PC-3 (cell line): Measurements from ENCODE around the gene ATP2A1.

Source experiments
- EZH2 ChIP-seq: fragments of 300-600 bp; sonication (generic); IDR thresholded peaks from one replicate; pipeline ENCODE4 v1.6.1; 2017; ENCODE audit warnings: antibody characterized with exemption, mild to moderate bottlenecking, low read length; ENCODE audit not compliant: unreplicated experiment
- TF ChIP-seq, protein P1 (sequence below): fragments of 300-600 bp; sonication (generic); conservative IDR thresholded peaks from 2 replicates; pipeline ENCODE4 v1.5.1; 2017; ENCODE audit warnings: antibody characterized with exemption, low read depth, mild to moderate bottlenecking, low read length

DNA sequence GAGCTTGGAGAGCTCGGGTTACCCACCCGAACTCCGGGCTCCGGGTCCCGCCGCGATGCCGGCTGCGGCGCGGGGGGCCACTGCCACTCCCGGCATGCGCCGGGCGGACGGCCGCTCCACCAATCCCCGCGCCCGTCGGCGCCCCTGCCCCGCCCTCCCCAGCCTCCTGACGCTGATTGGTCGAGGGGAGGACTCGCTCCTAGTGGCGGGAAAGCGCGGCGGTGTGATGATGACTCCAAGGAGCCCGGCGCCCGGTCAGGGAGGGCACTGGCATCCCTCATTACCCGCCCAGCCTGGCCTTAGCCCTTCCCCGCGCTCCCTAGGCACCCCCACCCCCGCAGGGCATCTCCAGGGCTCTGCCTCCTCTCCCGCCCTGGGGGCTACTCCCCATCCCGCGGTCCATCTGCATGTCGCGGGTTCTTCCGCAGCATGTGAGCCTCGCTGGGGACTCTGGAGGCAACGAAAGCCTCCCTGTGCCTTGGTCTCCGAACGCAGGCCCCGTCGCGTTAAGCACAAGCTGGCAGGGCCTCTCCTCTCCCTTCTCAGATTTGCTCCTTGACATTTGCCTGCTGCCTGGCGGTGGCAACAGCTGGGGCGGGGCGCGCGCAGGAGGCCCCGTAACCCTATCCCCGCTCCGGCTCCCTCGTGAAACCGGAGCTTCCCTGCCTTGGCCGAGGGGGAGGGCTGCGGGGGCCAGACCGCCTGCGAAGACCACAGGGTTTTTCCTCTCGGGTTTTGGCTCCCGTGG, 1.7 kb downstream of the ATP2A1 start:
- TF ChIP-seq, protein P1, sequence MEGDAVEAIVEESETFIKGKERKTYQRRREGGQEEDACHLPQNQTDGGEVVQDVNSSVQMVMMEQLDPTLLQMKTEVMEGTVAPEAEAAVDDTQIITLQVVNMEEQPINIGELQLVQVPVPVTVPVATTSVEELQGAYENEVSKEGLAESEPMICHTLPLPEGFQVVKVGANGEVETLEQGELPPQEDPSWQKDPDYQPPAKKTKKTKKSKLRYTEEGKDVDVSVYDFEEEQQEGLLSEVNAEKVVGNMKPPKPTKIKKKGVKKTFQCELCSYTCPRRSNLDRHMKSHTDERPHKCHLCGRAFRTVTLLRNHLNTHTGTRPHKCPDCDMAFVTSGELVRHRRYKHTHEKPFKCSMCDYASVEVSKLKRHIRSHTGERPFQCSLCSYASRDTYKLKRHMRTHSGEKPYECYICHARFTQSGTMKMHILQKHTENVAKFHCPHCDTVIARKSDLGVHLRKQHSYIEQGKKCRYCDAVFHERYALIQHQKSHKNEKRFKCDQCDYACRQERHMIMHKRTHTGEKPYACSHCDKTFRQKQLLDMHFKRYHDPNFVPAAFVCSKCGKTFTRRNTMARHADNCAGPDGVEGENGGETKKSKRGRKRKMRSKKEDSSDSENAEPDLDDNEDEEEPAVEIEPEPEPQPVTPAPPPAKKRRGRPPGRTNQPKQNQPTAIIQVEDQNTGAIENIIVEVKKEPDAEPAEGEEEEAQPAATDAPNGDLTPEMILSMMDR = no peak
- TF ChIP-seq EZH2 = no peak
